Testis (tissue), 3 donors: ENCODE results near the gene PTPRCAP. TPM values are rescaled to one million over a fixed set of nuclear protein-coding genes. Genes with fewer than 3 reads are reported as not detected.

Experiments
- DNase-seq: peaks from one replicate; pipeline ENCODE4 v3.0.0-alpha.2; 2019
- H3K27ac ChIP-seq, 2 donors: fragments of 200-600 bp; sonication (generic); one replicate each; pipeline ENCODE4 v1.5.1; 2019
- H3K27me3 ChIP-seq: fragments of 200-600 bp; sonication (generic); one replicate; pipeline ENCODE4 v1.5.1; 2019
- H3K36me3 ChIP-seq: fragments of 200-600 bp; sonication (generic); one replicate; pipeline ENCODE4 v1.5.1; 2017; ENCODE audit warnings: low read depth; ENCODE audit errors: missing control alignments
- H3K4me1 ChIP-seq: fragments of 200-600 bp; sonication (generic); one replicate; pipeline ENCODE4 v1.5.1; 2019
- H3K4me3 ChIP-seq, 2 donors: fragments of 200-600 bp; sonication (generic); one replicate each; pipeline ENCODE4 v1.5.1; 2017 to 2019
- H3K9me3 ChIP-seq: fragments of 200-600 bp; sonication (generic); one replicate; pipeline ENCODE4 v1.5.1; 2017
- POLR2A ChIP-seq: fragments of 450-650 bp; IDR thresholded peaks from one replicate; pipeline ENCODE4 v1.6.1; 2017; ENCODE audit warnings: antibody characterized with exemption, mild to moderate bottlenecking, moderate library complexity
- WGBS, 2 donors: methylation state at CpG; one replicate each; pipeline ENCODE4 v1.1.5; 2018; 5-methylcytosine and 5-hydroxymethylcytosine counted together
- intact Hi-C: fragments of 100-400 bp; cut with DNase I; formaldehyde crosslinking; loops from one replicate; pipeline ENCODE4 v1.15.1; 2023; ENCODE audit warnings: low total_unique reads
- polyA plus RNA-seq: library from polyadenylated mRNA; stranded (reverse); fragments of 350-450 nt; fragmentation: Illumina TruSeq; extraction: RNeasy Lipid Tissue Mini Kit (QIAGEN cat#74804); gene quantifications from one replicate; pipeline ENCODE4 v1.2.3, GENCODE V29; 2014; ENCODE audit warnings: low read depth, low replicate concordance; ENCODE audit not compliant: insufficient read depth
- total RNA-seq, 2 donors: library from RNA; depleted of rRNA; stranded (reverse); fragments of >200 nt; gene quantifications; one replicate each; pipeline ENCODE4 v1.2.3, GENCODE V29; 2016
- TF ChIP-seq, protein P1 (sequence below), 3 experiments: fragments of 450-650 bp in 2 of 3; fragments of 200-600 bp in 1 of 3; sonication (generic) in 1 of 3; IDR thresholded peaks; one replicate each; pipeline ENCODE4 v1.5.1; 2016 to 2019; ENCODE audit warnings: antibody characterized with exemption in 3 of 3, mild to moderate bottlenecking in 2 of 3, moderate library complexity in 1 of 3

Gene PTPRCAP
- total and polyA plus RNA-seq, 3 donors from 2014 or later = 3.1 to 5.6 (median 5.2) TPM

DNA sequence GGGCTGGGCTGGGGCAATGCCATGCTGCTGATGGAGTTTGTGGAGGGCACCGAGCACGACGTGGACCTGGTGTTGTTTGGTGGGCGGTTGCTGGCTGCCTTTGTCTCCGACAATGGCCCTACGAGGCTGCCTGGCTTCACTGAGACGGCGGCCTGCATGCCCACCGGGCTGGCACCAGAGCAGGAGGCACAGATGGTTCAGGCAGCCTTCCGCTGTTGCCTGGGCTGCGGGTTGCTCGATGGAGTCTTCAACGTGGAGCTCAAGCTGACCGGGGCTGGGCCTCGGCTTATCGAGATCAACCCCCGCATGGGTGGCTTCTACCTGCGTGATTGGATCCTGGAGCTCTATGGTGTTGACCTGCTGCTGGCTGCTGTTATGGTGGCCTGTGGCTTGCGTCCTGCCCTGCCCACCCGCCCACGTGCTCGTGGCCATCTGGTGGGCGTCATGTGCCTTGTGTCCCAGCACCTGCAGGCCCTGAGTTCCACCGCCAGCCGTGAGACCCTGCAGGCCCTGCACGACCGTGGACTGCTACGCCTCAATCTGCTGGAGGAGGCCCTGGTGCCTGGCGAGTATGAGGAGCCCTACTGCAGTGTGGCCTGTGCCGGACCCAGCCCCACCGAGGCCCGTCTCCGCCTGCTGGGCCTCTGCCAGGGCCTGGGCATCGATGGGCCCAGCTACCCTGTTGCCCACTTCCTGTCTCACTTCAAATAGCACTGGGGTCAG, 13.4 kb downstream of the PTPRCAP start:
- no peak for DNase-seq
- H3K27ac ChIP-seq = no peak overlapping the region
- WGBS, 2 donors = 91 to 100% methylated on average over 3 to 34 of the region's 34 CpGs
- intact Hi-C loops = no loop called here
- H3K9me3 ChIP-seq = no peaks in the 10 kb centered on the region
- H3K4me3 ChIP-seq = no peak overlapping the region
- H3K27me3 ChIP-seq = no peaks in the 10 kb centered on the region
- peaks cover 14% of the 10 kb centered on the region for H3K4me1 ChIP-seq
- TF ChIP-seq, protein P1, sequence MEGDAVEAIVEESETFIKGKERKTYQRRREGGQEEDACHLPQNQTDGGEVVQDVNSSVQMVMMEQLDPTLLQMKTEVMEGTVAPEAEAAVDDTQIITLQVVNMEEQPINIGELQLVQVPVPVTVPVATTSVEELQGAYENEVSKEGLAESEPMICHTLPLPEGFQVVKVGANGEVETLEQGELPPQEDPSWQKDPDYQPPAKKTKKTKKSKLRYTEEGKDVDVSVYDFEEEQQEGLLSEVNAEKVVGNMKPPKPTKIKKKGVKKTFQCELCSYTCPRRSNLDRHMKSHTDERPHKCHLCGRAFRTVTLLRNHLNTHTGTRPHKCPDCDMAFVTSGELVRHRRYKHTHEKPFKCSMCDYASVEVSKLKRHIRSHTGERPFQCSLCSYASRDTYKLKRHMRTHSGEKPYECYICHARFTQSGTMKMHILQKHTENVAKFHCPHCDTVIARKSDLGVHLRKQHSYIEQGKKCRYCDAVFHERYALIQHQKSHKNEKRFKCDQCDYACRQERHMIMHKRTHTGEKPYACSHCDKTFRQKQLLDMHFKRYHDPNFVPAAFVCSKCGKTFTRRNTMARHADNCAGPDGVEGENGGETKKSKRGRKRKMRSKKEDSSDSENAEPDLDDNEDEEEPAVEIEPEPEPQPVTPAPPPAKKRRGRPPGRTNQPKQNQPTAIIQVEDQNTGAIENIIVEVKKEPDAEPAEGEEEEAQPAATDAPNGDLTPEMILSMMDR (IDR thresholded peaks at IDR 0.05) = no peak
- no peak for TF ChIP-seq POLR2A
- no peaks in the 10 kb centered on the region for H3K36me3 ChIP-seq

DNA sequence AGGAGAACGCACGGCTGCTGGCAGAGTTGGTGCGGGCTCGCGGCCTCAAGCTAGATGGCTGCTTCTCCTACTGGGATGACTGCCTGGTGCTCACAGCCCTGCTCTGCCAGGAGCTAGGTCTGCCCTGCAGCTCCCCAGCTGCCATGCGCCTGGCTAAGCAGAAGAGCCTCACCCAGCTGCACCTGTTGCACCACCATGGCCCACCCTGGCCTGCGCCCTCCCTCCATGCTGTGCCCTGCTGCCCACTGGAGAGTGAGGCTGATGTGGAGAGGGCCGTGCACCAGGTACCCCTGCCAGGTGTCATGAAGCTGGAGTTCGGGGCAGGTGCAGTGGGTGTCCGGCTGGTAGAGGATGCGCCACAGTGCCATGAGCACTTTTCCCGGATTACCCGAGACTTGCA, 14.0 kb downstream of the PTPRCAP start:
- Histone ChIP-seq H3K36me3 (no peaks in the 10 kb centered on the region), H3K27me3 (no peaks in the 10 kb centered on the region), H3K4me1 (peaks cover 11% of the 10 kb centered on the region), H3K9me3 (no peaks in the 10 kb centered on the region), H3K4me3 (no peak overlapping the region), H3K27ac (no peak overlapping the region)
- WGBS, 2 donors = 90 to 96% methylated on average over 2 to 13 of the region's 13 CpGs
- no peak for DNase-seq
- intact Hi-C loops = no loop called here
- no peak for TF ChIP-seq POLR2A
- TF ChIP-seq, protein P1 (IDR thresholded peaks at IDR 0.05) = no peak

DNA sequence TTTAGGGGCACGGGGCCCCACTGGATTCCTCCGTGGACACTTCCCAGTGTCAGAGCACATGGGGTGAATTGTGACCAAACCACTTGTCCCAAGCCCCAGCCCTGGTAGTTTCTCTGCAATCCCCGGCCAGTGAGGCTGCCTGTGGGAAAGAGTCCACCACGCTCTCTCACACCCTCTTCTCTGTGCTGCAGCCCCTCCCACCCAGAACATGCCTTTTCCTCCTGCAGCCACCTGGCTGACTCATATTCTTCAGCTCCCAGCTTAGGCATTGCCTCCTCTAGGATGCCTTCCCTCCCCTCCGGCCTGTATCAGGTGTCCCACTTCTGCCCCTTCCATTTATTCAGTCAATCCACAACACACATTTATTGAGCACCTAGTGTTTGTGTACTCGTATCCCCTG, 14.6 kb downstream of the PTPRCAP start:
- Histone ChIP-seq H3K9me3 (no peaks in the 10 kb centered on the region), H3K27ac (no peak overlapping the region), H3K4me3 (no peak overlapping the region), H3K4me1 (peaks cover 11% of the 10 kb centered on the region), H3K27me3 (no peaks in the 10 kb centered on the region), H3K36me3 (no peaks in the 10 kb centered on the region)
- DNase-seq = no peak
- WGBS, 2 donors = 72 to 73% methylated on average over 6 of the region's 6 CpGs
- intact Hi-C loops = no loop called here
- TF ChIP-seq, protein P1 (IDR thresholded peaks at IDR 0.05) = no peak
- TF ChIP-seq POLR2A = no peak

DNA sequence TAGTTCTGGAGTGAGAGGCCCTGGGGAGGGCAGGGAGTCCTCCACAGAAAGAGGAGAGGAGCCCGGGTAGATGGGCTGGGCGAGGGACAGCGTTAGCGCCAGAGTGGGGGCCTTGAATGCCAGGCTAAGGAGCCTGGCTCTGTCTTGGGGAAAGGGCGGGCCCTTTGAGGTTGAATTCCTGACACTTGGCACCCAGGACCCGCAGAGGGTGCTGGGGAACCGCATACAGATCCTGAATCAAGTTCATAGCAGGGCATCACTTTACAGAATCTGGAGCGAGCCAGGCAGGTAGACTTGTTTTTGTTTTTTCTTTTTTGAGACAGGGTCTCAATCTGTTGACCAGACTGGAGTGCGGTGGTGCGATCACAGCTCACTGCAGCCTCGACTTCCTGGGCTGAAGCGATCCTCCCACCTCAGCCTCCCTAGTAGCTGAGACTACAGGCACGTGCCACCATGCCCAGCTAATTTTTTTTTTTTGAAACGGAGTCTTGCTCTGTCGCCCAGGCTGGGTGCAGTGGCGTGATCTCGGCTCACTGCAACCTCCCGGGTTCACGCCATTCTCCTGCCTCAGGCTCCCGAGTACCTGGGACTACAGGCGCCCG, 16.0 kb downstream of the PTPRCAP start:
- WGBS, 2 donors = 60 to 70% methylated on average over 22 of the region's 22 CpGs
- peaks cover 8% of the 10 kb centered on the region for H3K4me1 ChIP-seq
- intact Hi-C loops = no loop called here
- no peaks in the 10 kb centered on the region for H3K9me3 ChIP-seq
- peak overlapping the region in 1 of 2 donors; percentile 83 for H3K27ac ChIP-seq
- H3K4me3 ChIP-seq = peak overlapping the region; percentile 27 to 63
- H3K27me3 ChIP-seq = no peaks in the 10 kb centered on the region
- TF ChIP-seq POLR2A = no peak
- TF ChIP-seq, protein P1 (IDR thresholded peaks at IDR 0.05) = no peak
- H3K36me3 ChIP-seq = no peaks in the 10 kb centered on the region
- DNase-seq = no peak
